Measurements from ENCODE around the gene STS.

The STS gene

DNA sequence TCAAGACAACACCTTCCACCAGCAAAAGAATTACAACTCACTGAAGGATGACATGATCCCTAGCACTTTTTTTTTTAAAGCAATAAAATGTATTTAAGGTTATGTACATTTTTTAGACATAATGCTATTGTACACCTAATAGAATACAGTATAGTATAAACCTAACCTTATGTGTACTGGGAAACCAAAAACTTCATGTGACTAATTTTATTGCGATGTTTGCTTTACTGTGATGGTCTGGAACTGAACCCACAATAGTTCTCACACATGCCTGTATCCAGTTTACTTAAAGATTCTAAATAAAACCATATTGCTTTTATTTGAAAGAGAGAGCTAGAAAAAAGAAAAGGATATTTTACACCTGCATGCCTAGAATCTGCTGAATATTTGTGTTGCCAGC lies 4.4 kb upstream of the STS start:
- TF ChIP-seq, protein P1, sequence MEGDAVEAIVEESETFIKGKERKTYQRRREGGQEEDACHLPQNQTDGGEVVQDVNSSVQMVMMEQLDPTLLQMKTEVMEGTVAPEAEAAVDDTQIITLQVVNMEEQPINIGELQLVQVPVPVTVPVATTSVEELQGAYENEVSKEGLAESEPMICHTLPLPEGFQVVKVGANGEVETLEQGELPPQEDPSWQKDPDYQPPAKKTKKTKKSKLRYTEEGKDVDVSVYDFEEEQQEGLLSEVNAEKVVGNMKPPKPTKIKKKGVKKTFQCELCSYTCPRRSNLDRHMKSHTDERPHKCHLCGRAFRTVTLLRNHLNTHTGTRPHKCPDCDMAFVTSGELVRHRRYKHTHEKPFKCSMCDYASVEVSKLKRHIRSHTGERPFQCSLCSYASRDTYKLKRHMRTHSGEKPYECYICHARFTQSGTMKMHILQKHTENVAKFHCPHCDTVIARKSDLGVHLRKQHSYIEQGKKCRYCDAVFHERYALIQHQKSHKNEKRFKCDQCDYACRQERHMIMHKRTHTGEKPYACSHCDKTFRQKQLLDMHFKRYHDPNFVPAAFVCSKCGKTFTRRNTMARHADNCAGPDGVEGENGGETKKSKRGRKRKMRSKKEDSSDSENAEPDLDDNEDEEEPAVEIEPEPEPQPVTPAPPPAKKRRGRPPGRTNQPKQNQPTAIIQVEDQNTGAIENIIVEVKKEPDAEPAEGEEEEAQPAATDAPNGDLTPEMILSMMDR (IDR thresholded peaks at IDR 0.05; ENCODE audit: low read depth, low read length): no peak
- no peak for DNase-seq
- Histone ChIP-seq H3K27ac (no peak overlapping the region), H3K4me3 (ENCODE audit: low read depth, low read length) (no peak overlapping the region), H3K36me3 (peaks cover 9% of the 10 kb centered on the region), H3K9me3 (ENCODE audit: severe bottlenecking) (no peaks in the 10 kb centered on the region), H3K27me3 (ENCODE audit: insufficient read depth, low read depth, severe bottlenecking) (no peaks in the 10 kb centered on the region)

DNA sequence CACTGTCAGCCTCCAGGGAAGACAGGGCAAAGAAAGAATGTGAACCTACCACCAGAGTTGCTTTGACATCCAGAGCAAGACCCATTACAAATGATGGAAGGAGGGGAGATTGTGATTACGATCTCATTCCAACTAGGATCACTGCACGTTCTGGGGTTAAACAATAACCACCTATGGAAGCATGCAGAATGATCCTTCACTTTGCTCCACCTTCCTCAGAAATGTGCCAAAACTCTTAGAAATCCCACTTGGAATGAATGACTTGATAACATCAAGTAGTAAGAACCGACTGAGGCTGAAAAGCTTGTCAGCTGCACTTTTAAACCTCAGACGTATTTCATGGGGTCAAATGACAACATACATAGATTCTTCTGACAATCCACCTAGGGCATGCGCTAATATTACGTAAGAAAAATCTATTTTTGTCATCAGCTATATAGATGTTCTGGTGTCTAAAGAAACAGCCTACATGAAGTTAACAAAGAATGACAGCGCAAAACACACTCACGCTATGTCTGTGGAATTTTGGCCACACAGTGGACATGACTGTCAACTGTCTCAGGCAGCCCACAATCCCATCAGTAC lies 3.5 kb upstream of the STS start:
- no peak overlapping the region for H3K4me3 ChIP-seq (ENCODE audit: low read depth, low read length)
- TF ChIP-seq, protein P1 (IDR thresholded peaks at IDR 0.05; ENCODE audit: low read depth, low read length): no peak
- no peak overlapping the region for H3K27ac ChIP-seq

DNA sequence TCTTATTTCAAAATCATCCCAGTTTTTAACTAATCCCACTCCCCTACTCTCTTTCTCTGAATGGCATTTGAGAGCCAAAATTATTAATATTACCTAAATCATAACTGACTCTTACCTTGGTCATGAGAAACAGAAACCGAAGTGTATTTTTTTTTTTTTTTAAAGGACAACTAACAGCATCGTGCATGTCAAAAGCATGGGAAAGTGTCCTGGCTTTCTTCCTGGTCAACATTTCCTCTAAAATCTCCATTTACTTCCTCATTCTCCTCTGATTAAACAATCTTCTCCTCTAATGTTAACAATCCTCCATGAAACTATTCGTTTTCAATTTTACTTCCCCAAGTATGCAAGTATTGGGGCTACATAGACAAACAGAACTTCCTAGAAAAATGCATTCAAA lies 2.1 kb upstream of the STS start:
- Histone ChIP-seq H3K27ac (no peak overlapping the region), H3K36me3 (peaks cover 4% of the 10 kb centered on the region), H3K4me3 (ENCODE audit: low read depth, low read length) (no peak overlapping the region), H3K27me3 (ENCODE audit: insufficient read depth, low read depth, severe bottlenecking) (no peaks in the 10 kb centered on the region), H3K9me3 (ENCODE audit: severe bottlenecking) (no peaks in the 10 kb centered on the region)
- TF ChIP-seq, protein P1 (IDR thresholded peaks at IDR 0.05; ENCODE audit: low read depth, low read length): no peak
- no peak for DNase-seq

More for the DNA sequence above, 3.5 kb upstream of the STS start:
- no peaks in the 10 kb centered on the region for H3K9me3 ChIP-seq (ENCODE audit: severe bottlenecking)
- H3K36me3 ChIP-seq: peaks cover 9% of the 10 kb centered on the region
- no peak for DNase-seq
- no peaks in the 10 kb centered on the region for H3K27me3 ChIP-seq (ENCODE audit: insufficient read depth, low read depth, severe bottlenecking)

DNA sequence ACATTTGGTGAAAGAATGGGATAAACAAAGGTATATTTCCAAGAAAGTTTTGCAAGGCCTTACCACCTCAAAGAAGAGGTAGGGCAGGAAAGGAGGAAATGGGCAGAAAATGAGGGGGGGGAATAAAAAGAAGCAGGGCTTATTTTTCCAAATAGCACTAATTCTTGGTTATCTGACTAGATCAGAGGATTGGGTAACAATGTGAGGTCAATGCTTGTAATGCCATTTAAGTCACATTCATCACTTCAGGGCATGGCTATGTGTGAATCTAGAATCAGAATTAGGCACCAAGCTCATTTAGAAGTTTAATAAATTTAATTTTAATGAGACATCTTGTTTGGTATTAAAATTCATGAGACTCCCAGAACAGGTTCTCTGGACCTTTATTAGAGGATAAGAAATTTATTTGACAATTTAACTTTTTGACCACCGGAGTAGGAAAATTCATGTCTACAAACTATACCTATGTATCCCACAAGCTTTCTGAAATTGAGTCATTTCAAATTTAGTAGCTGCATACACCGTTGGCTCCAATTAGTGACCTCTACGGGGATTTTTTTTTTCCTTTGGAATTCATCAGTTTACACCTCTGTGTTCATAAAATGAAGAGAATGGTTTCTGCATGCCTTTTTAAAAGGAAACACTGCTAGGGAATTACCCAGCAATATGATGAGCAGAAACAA lies 1.4 kb upstream of the STS start:
- peaks cover 4% of the 10 kb centered on the region for H3K36me3 ChIP-seq
- H3K27ac ChIP-seq: no peak overlapping the region
- no peaks in the 10 kb centered on the region for H3K9me3 ChIP-seq (ENCODE audit: severe bottlenecking)
- no peaks in the 10 kb centered on the region for H3K27me3 ChIP-seq (ENCODE audit: insufficient read depth, low read depth, severe bottlenecking)
- no peak overlapping the region for H3K4me3 ChIP-seq (ENCODE audit: low read depth, low read length)
- DNase-seq: no peak
- TF ChIP-seq, protein P1 (IDR thresholded peaks at IDR 0.05; ENCODE audit: low read depth, low read length): no peak

DNA sequence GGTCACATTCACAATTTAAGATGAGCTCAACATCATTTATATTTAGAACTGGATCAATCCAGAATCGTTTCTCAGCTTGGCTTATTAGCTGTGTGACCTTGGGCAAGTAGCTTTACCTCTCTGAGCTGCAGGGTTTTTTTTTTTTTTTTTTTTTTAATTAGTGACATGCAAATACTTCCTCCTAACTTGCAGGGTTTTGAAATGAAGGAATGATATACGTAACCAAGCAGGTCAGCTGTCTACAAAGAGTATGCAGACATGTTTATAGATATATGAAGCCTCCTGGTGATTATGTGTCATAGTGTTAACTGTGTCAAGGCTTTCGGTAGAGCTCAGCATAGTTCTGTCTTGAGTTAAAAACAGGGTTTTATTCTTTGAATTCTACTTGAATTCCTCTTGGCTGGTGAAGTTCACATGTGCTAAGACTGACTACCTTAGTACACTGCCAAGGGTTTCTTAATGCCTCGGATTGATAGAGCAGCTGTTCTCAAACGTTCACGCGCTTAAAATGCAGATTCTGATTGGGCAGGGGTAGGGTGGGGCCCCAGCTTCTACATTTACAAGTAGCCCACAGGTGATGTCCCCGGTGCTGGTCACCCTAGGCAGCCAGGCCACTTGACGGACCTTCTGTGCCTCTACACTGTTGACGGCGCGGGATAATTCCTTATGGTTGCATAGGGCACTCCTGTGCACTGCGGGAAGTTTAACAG lies 654 bp upstream of the STS start:
- TF ChIP-seq, protein P1 (IDR thresholded peaks at IDR 0.05; ENCODE audit: low read depth, low read length): no peak
- Histone ChIP-seq H3K4me3 (ENCODE audit: low read depth, low read length) (peak overlapping the region; percentile 91), H3K36me3 (peaks cover 2% of the 10 kb centered on the region), H3K9me3 (ENCODE audit: severe bottlenecking) (no peaks in the 10 kb centered on the region), H3K27me3 (ENCODE audit: insufficient read depth, low read depth, severe bottlenecking) (no peaks in the 10 kb centered on the region), H3K27ac (peak overlapping the region; percentile 98)
- peak; percentile 28 for DNase-seq

Measured in WERI-Rb-1 (cell line).